HG03521 (cell line): Measurements from ENCODE around the gene FANCG.
A peak's percentile ranks its signal among the peaks of the same experiment; 100 is the strongest.

ENCODE experiments used
- ATAC-seq: cut with Tn5 transposase; IDR thresholded peaks from one replicate; pipeline ENCODE4 v1.9.1; 2021; ENCODE audit warnings: mild to moderate bottlenecking, moderate library complexity; ENCODE audit not compliant: unreplicated experiment

FANCG gene

GRCh38 chr9:35079426-35080341 is at the start of gene FANCG:
FANCG (minus strand) TSS chr9:35079942; CDS start chr9:35079524, 418 bp downstream.
- ATAC-seq: peak; percentile 87

- peak; percentile 31 for ATAC-seq
These were observed 37.3 kb upstream of the FANCG start for GRCh38 chr9:35116898-35117551.

GRCh38 chr9:35116539-35116897 is 36.8 kb upstream of the FANCG start:
- peak; percentile 3 for ATAC-seq

GRCh38 chr9:35115680-35116538 is 36.2 kb upstream of the FANCG start, which contains the start of gene ATOSB:
ATOSB (minus strand) TSS chr9:35115862; CDS start chr9:35108274, 7,588 bp downstream.
- ATAC-seq: peak; percentile 50

- ATAC-seq: no peak
These were observed 35.3 kb upstream of the FANCG start for GRCh38 chr9:35114840-35115628.

- ATAC-seq: no peak
These were observed 34.5 kb upstream of the FANCG start for GRCh38 chr9:35114113-35114839.

- no peak for ATAC-seq
These were observed 32.7 kb upstream of the FANCG start for GRCh38 chr9:35112257-35113020.

GRCh38 chr9:35111001-35111933 is 31.5 kb upstream of the FANCG start:
- peak; percentile 68 for ATAC-seq

- no peak for ATAC-seq
These were observed 30.6 kb upstream of the FANCG start for GRCh38 chr9:35110327-35110761.

- ATAC-seq: no peak
These were observed 29.3 kb upstream of the FANCG start for GRCh38 chr9:35108946-35109575.

GRCh38 chr9:35108461-35108860 is 28.7 kb upstream of the FANCG start:
- ATAC-seq: no peak

- no peak for ATAC-seq
These were observed 27.9 kb upstream of the FANCG start for GRCh38 chr9:35107297-35108290.

GRCh38 chr9:35106343-35106730 is 26.6 kb upstream of the FANCG start:
- ATAC-seq: no peak

- ATAC-seq: no peak
These were observed 26.0 kb upstream of the FANCG start for GRCh38 chr9:35105571-35106342.

GRCh38 chr9:35105126-35105525 is 25.4 kb upstream of the FANCG start:
- no peak for ATAC-seq
